HG03469 (cell line): ENCODE data around the gene PKLR.
"Not testable (repeated sequence)": the region's sequence is repeated elsewhere in the genome, so short reads cannot be mapped to it uniquely, and the experiment has no call there.

ENCODE experiments used
- ATAC-seq: cut with Tn5 transposase; IDR thresholded peaks from one replicate; pipeline ENCODE4 v1.9.1; 2021; ENCODE audit warnings: mild to moderate bottlenecking, moderate library complexity, moderate number of reproducible peaks; ENCODE audit not compliant: unreplicated experiment

Gene PKLR

DNA sequence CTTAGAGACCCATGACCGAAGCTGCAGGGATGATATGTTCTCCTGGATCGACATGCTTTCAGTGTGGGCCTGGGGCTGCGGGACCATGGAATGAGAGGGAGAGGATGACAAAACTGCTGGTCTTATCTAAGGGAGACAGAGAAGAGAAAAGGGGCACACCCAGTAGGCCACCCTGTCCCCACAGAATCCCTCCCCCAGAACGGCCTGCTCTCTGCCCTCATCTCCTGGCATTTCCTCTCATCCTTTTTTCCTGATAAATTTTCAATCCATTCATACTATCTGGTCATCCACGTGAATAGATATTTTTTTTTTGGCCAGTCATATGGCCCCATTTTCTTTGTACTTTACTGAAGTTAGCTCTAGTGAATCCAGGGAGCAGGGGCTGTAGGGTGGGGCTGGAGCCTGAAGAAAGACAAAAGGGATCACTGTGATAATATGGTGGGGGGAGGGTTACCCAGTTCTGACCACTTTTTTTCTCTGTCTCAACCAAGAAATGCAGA lies at the start of gene PKLR:
PKLR (minus strand) TSS at position 97 of the 500 bp plus-strand sequence; CDS start at position 54, 43 bp downstream.
- ATAC-seq, result no peak

DNA sequence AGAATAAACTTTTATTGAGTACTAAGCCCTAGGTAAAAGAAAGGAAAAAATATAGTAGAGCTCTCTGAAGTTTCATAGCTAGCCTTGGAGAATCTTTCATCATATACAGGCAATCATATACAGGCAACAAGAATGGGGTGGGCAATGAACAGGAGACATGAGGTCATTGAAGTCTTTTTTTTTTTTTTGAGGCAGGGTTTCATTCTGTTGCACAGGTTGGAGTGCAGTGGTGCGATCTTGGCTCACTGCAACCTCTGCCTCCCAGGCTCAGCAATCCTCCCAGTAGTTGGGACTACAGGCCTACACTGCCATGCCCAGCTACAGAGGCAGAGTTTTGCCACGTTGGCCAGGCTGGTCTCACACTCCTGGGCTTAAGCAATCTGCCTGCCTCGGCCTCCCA lies 41.6 kb upstream of the PKLR start:
- no peak for ATAC-seq

- ATAC-seq, result no peak
Observed at GRCh38 chr1:155339515-155340097, 38.4 kb upstream of the PKLR start.

DNA sequence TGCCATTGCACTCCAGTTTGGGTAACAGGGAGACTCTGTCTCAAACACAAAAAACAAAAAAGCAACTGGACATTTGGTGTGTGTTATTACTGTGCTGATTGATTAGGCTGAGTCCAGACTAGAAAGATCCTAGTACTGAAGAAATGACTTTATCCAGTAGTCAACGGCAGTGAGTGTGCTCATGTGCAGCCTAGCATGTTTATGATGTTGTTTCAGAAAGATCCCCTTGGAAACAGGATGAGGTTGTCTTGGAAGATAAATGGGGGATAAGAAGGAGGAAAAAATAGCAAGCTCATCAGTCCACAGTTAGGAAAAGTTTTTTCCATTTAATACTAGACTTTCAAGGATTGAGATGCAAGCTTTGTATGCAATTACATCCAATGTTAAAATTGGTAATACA lies 33.7 kb upstream of the PKLR start:
- no peak for ATAC-seq

DNA sequence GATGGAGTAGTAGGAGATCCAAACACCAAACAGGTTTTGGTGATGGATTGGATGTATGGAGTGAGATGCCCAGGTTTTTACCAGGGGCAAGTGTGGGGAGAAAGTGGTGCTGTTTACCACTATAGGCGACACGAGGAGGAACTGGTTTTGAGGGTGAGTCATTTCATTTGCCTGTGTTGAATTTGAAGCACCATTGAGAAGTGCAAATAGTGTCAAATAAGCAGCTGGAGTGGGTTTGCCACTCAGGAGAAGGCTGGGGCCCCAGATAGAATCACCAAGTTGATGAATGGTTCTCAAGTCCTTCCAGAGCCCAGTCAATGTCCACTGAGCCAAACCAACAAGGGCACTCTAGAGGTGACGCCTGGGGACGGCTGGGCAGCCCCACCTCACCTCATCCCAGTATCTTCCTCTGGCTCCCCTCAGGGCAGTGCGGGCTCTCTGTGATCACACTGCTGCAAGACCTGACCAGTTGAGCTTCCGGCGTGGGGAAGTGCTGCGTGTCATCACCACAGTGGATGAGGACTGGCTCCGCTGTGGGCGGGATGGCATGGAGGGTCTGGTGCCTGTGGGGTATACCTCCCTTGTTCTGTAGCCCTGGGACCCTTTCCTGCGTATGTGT lies 28.9 kb upstream of the PKLR start:
- no peak for ATAC-seq

DNA sequence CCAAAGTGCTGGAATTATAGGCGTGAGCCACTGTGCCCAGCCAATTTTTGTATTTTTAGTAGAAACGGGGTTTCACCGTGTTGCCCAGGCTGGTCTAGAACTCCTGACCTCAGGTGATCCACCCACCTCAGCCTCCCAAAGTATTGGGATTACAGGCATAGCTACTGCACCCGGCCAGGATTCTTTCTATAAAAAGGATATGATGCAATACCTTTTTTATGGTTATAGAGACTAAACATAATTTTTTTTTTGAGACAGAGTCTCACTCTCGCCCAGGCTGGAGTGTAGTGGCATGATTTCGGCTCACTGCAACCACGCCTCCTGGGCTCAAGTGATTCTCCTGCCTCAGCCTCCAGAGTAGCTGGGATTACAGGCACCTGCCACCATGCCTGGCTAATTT lies 27.6 kb upstream of the PKLR start:
- not testable (repeated sequence) for ATAC-seq

DNA sequence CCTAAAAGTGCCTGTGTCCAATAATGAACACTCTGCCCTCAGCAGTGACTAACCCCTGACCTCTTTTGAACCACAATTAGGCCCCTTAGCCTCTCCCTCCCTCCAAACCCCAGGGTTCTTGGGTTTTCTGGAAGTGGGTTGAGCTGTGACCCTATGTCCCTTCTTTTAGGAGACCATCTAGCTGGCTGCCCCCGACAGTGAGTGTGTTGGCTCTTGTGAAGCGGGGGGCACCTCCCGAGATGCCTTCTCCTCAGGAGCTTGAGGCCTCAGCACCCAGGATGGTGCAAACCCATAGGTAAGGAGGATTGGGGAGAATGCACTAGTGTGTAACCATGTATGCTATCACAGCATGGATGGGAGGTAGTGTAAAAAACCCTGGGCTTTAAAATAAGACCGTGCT lies 26.7 kb upstream of the PKLR start:
- ATAC-seq, result no peak

DNA sequence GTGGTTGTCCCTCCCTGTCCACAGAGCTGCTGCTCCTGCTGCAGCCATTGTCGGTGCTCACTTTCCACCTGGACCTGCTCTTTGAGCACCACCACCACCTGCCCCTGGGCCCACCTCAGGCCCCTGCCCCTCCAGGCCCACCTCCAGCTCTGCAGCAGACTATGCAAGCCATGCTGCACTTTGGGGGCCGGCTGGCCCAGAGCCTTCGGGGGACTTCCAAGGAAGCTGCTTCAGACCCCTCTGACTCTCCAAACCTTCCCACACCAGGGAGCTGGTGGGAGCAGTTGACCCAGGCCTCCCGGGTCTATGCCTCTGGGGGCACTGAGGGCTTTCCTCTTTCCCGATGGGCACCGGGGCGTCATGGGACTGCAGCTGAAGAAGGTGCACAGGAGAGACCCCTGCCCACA lies 25.4 kb upstream of the PKLR start:
- ATAC-seq, result no peak

- ATAC-seq, result no peak
Observed at GRCh38 chr1:155326020-155326526, 24.8 kb upstream of the PKLR start.

GRCh38 chr1:155325603-155325893 lies 24.3 kb upstream of the PKLR start:
- no peak for ATAC-seq

GRCh38 chr1:155324717-155325602 lies 23.7 kb upstream of the PKLR start:
- ATAC-seq, result no peak

DNA sequence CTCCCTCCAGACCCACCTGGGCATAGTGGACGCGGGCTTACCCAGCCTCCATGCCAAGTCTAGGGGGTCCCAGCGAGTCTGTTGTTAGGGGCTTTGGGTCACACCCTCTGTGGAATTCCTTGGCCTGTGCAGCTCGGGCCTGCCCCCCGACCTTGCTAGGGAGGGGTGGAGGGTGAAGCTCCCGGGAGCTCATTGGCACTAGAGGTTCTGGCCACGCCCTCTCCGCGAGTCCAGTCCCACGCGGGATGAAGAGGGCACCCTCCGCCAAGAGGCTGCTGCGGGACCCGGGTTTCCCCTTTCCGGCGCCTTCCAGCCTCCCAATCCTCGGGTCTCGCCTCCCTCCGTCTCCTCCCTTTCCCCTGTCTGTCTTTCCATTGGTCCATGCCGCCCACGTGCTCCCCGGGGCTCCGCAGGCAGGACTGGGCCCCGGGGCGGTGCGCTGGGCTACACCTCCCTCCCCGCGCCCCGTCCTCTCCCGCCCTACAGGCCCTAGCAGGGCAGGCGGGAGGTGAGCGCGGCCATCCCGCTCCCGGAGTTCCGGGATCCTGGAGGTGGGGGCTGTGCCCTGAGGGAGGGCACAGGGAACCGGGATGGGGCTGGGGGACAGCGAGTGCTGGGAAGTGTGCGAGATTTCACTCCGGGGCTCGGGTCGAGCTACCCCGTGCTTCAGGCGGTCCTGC lies 22.9 kb upstream of the PKLR start:
- peak; percentile 37 for ATAC-seq

GRCh38 chr1:155323729-155324036 lies 22.4 kb upstream of the PKLR start:
- ATAC-seq, result no peak

GRCh38 chr1:155322953-155323728 lies 21.9 kb upstream of the PKLR start:
- no peak for ATAC-seq

DNA sequence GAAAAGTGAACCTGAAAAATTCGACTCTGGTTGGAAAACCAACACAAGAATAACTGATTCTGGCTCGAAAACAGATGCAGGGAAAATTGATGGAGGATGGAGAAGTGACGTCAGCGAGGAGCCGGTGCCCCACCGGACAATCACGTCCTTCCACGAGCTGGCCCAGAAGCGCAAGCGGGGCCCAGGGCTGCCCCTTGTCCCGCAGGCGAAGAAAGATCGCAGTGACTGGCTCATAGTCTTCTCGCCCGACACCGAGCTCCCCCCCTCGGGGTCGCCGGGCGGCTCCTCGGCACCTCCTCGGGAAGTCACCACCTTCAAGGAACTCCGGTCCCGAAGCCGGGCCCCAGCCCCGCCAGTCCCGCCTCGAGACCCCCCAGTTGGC lies 21.3 kb upstream of the PKLR start:
- no peak for ATAC-seq

- no peak for ATAC-seq
Observed at GRCh38 chr1:155321639-155322503, 20.6 kb upstream of the PKLR start.

GRCh38 chr1:155320661-155321617 lies 19.7 kb upstream of the PKLR start, which contains the start of gene RUSC1:
Gene RUSC1, plus strand, starts transcription at chr1:155320894. Its CDS starts 880 bp downstream, at chr1:155321774.
- no peak for ATAC-seq

- ATAC-seq, result no peak
Observed at GRCh38 chr1:155320252-155320651, 19.0 kb upstream of the PKLR start.
